Hematopoietic multipotent progenitor cell treated with erythropoietin and hydrocortisone succinate and interleukin-3 and kit ligand, for 4 days (in vitro differentiated cells): ENCODE measurements around the gene BARHL2.
A peak's percentile ranks its signal among the peaks of the same experiment; 100 is the strongest.

ENCODE experiments used
- DNase-seq: peaks from one replicate; pipeline ENCODE4 v3.0.0-alpha.2; 2015

The BARHL2 gene

GRCh38 chr1:90724361-90724760 is 7.3 kb upstream of the BARHL2 start:
- DNase-seq = no peak

DNA sequence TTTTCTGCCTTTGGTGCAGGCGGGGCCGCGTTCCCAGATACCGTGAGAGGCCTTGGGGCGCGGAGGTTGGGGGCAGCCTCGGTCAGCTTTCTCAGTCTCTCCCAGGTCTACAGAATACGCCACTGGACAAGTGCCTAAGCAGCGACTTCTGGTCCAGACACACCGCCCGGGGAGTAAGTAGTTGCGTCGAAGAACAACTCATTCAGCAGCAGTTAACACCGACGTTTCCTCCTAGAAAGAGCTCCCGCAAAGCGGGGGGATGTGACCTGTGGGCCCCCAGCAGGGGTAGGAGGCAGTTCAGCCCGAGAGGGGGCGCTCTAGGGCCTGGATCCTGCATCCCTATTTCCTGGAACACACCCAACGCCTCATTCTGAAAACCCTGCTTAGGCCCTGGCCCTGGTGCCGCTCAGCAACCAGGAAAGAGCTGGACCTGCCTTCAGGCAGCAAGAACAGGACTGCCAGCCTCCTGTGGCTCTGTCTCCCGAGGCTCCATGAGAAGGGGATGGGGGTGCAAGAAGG is 6.5 kb upstream of the BARHL2 start:
- peak; percentile 48 for DNase-seq

DNA sequence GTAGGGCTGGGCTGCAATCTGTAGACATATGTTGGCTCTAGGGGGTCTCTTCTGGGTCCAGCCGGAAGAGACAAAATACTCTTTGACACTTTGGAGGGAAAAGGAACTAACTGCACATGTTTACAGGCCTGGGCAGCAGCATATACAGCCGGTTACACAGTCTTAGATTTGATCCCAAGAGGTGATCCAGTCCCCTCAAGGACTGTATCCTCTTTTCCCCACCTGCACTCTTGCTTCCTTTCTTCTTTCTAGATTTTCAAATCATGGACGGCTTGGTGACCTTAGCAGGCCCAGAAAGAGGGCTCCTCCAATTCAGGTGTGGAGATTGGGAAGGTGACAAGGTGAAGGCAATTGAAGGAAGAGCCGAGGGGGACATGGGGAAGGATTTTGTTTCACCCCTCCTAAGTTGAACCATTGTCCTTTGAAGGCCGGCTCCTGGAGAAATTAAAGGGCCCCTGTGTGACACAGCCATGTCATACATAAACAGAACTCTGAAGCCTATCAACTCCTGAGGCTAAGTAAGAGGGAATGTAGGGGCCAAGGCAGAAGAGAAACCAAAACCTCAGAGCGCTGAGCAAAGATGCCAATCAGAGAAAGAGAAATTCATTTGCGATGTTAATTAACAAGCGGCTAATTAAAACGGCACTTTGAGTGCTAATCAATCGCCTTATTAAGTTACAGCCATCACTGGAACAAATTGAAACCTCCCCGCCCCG is 5.9 kb upstream of the BARHL2 start:
- DNase-seq = no peak

GRCh38 chr1:90721210-90722194 is 4.4 kb upstream of the BARHL2 start:
- DNase-seq = peak; percentile 89

DNA sequence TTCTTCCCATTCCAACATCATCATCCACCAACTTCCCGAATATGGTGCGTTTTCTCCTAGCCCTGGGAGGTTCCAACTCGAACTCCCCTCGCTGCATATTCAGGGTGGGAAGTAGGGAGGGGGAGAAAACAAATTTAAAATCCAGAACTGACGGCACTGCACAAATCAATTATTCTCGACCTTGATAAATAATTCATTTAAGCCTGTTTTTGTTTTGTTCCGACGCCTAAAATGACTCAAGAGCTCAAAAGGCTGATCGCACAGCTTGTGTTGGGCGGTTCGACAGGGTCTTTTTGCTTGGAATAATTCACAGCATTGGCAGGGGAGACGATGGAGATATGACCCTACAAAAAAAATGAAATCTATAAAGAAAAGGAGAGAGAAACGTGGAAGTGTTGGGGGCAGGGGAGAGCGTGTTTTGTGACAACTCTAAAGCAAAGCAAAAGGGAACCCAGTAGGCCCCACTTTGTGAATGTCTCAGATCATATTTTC is 3.1 kb upstream of the BARHL2 start:
- no peak for DNase-seq

GRCh38 chr1:90719330-90720144 is 2.4 kb upstream of the BARHL2 start:
- no peak for DNase-seq

- no peak for DNase-seq
Observed at GRCh38 chr1:90718411-90719329, 1.6 kb upstream of the BARHL2 start.

DNA sequence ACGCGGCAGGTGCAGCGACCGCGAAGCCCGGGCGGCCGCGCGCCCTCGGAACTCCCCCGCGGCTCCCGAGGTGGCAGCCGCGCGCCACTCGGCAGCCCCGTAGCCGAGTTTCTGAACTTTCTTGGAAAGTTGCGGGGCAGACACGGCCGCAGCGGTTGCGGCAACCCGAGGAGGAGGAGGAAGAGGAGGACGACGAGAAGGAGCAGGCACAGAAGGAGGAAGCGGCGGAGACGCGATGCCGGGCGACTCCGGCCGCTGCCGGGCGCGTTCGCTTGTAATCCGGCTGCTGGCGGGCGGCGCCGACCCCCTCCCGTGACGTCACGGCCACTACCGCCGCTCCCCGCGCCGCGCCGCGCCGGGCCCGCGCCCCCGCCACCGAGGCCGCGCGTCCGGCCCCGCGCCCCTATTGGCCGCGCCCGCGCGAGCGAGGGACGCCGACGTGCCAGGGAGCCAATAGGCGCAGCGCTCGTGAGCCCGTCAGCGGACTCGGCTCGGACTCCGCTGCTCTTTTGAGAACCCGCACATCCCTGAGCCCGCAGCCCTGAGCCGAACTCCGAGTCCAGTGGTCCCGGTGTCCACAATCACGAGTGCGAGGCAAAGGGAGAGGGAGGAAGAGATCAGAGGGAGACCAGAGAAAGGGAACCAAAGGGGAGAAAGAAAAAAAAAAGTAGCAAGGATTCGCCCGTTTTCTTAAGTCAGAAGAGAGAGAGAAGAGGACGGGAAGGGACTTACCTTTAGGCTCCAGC is 736 bp upstream of the BARHL2 start:
- peak; percentile 49 for DNase-seq

- DNase-seq = no peak
Observed at GRCh38 chr1:90717356-90717664, 208 bp upstream of the BARHL2 start.

- no peak for DNase-seq
Observed at GRCh38 chr1:90716243-90716551, 905 bp downstream of the BARHL2 start.

DNA sequence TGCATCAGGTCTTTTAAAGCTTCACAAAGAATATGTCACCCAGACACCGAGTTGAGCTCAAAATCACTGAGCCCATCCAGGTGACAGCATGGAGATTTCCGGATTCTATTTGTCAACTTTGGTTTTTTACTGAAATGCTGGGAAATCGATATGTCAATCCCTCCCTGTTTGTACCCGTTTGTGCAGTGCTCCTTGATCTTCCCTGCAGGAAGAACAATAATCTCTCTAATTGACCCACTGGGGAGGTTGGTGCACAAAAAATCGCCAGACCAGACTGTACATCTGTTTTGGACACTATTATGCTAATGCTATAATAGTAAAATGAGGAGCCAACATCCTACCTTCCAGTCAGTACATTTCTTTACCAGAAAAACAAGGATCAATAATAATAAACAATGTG is 1.8 kb downstream of the BARHL2 start:
- no peak for DNase-seq

- no peak for DNase-seq
Observed at GRCh38 chr1:90714521-90714951, 2.6 kb downstream of the BARHL2 start.

- no peak for DNase-seq
Observed at GRCh38 chr1:90713741-90714509, 3.2 kb downstream of the BARHL2 start.

DNA sequence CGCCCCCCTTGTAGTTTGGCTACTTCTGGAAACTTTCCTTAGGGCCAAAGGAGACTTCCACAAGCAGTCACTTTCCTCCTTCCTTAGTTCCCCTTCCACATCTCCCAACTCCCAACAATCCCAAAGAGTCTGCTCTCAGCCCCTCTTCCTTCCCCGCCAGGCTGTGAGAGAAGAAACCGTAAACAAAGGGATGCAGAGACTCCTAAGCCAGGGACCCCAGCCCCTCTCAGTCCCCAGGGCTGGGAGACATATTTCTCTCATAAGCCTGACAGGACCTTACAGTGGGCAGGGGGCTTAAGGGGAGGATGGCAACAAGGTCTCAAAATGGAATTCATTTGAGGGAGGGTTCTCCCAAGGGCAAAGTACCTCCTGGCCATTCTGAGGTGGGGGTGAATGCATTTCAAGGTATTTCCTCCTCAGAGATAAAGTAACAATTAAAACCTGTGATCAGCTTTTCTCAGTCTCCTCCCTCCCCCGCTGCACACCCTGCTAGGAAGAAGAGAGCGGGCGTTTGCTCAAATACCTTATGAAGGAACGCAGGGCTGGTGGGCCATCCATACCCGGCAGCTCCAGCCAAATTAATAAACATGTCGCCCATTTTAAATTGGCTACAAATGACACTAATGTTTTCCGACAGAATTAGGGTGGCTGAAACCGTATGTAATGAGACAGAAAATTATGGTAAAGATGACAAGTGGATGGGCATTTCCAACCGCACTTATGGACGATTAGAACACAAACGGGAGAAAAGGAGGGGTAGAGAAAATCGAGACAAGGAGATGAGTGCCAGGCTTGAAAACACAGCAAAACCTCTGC is 4.0 kb downstream of the BARHL2 start:
- no peak for DNase-seq

DNA sequence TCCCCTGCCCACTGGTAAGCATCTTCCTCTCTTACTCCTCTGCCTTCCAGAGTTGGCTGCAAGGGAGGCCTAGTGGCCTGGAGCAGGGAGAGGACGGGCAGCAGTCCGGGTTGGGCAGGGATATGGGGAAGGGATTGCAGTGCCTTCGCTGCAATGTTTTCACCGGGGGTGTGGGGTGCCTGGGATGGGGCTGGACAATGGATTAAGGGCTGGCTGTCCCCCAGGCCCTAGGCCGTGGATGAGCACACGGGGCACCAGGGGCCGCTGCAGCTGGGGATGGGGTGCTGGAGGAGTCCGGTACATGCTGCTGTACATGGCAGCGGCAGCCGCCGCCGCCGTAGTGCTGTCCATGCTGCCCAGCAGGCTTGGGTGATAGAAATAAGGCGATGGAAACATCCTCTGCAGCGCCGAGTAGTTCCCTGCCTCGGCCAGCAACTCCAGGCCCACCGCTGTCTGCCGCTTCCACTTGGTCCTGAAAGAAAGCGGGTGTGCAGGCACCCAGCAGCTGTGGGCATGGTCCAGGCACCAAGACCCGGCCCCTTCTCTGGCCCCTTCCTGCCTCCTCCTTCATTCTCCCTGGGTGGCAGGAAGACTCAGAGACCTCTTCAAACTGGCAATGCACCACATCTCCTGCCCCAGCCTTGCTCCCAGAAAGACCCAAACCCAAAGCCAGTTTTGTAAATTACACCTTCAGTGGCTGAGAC is 4.8 kb downstream of the BARHL2 start:
- DNase-seq = no peak

DNA sequence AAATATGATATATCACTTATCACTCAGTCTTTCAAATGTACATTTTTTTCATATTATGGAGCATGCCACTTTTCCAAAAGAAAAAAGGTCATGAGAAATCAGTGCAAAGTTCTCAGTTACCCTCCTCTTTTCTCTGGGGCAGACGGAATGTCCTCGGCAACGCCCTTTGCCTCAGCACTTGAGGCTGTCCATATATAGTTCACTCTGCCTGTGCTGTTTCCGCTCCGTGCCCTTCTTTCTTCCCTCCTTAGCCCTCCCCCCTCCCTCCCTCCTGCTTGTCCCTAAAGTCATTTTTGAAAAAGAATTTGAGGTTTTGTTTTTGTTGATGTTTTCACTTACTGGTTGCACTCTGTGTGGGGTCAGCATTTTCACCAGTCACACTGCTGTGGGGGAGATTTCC is 5.4 kb downstream of the BARHL2 start:
- DNase-seq = no peak

- no peak for DNase-seq
Observed at GRCh38 chr1:90710579-90711536, 6.2 kb downstream of the BARHL2 start.

- no peak for DNase-seq
Observed at GRCh38 chr1:90709535-90709934, 7.6 kb downstream of the BARHL2 start.
